NCI-H1105 (cell line): ENCODE data around the gene MXRA7.
A peak's percentile ranks its signal among the peaks of the same experiment; 100 is the strongest.

Experiments used
- DNase-seq: peaks from one replicate; lab custom pipeline; 2025; lab: John Stamatoyannopoulos, UW

The MXRA7 gene

DNA sequence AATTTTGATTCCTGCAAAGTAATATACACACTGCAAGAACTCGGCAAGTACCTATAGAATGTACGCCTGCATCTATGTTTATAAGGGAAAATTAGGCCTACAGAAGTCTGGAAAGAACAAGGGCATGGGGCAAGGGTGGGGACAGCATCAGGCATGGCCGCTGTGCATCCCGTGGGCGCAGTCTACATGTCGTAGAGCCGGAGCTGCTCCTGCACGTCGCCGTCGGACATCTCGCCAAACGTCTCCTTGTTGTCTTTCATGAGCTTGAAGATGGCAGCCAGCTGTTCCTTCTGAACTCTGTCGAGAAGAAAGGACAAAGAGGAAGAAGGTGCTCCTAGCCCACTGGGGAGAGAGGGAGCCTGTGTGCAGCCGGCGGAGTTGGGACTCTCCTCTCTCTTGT lies 33.4 kb downstream of the MXRA7 start:
- no peak for DNase-seq

DNA sequence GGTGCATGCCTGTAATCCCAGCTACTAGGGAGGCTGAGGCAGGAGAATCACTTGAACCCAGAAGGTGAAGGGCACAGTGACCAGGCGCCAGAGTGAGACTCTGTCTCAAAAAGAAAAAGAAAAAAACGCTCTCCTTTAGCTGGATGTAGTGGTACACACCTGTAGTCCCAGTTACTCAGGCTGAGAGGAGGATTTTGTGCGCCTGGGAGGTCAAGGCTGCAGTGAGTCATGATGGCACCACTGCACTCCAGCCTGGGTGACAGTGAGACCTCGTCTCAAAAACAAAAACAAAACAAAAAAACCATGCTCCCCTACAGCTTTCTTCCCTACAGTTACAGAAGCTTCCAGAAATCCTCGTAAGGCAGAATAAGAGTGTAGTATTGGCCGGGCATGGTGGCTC lies 34.1 kb downstream of the MXRA7 start:
- no peak for DNase-seq

- DNase-seq: no peak
These were observed 35.1 kb downstream of the MXRA7 start for GRCh38 chr17:76675648-76676047.

GRCh38 chr17:76674600-76674999 lies 36.2 kb downstream of the MXRA7 start:
- no peak for DNase-seq

DNA sequence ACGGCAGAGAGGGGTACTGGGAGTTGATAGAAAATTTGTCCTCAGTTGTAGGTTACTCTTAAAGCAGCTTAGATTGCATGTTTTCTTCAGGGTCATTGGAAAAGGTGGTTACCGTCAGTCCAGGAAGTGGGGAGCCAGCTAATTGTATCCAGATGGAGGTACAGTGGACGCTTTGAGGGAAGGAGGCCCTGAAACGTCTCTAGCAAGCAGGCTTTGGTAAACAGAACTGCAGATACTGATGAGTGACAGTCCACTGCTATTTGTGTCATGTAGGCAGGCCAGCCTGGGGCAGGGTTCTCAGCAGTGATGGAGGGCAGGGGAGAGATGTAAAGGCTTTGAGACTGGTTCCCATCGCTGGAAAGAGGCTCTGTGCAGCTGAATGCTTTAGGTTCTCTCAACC lies 37.0 kb downstream of the MXRA7 start:
- DNase-seq: no peak

DNA sequence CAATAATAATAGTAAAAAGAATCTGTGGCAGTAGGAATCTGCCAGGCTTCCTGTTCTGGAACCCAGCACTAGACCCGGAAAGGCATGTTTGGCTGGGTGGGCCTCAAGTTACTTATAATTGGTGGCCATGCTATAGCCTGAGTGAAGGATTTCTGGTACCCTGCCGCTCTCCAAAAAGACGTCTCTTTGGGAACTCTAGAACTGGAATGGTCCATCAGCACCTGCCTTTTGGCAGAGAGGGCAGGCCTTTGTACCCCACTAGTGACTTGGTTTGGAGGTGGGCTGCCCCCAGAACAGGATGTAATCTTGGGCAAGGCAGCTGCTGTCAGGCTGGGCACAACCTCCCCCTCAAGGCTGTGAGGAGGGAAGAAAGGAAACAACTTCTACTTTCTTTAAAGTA lies 37.9 kb downstream of the MXRA7 start:
- DNase-seq: no peak

DNA sequence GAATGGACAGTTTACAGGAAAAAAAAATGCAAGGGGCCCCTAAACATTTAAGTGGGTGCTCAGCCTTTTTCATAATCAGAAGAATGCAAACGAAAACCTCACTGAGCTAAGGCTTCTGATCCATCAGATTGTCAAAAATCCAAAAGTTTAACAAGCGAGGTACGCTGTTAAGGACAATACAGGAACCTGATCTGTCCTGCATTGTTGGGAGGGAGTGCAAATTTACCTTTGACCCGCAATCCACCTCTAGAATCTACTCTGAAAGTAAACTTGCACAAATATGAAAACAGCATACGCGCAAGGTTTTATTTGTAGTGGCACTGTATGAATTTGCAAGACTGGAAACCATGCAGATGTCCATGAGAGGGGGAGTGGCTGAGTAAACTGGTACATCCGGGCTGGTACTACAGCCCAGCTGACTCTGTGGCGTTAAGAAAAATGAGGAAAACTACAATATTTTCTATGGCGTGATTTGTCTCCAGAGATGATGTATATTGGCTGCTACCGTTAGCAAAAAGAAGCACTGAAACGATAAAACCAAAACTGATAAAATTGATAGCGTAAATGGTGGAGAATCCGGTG lies 38.4 kb downstream of the MXRA7 start:
- DNase-seq: no peak

DNA sequence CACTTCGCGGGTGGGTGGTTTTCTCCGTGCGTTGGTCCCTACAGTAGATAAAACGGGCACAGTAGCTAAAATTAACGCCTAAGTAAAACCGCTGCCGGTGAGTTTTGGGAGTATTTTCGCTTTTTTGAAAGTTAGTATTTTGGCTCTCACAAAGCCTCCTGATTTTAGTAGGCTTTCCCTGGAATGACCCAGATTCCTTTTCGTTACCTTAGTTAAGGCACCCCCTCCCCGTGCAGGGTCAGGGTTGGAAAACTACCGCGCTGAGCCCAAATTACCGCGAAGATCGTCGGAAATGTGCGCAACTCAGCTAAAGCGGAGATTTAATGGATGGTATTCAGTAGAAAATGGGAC lies 38.9 kb downstream of the MXRA7 start:
- no peak for DNase-seq

DNA sequence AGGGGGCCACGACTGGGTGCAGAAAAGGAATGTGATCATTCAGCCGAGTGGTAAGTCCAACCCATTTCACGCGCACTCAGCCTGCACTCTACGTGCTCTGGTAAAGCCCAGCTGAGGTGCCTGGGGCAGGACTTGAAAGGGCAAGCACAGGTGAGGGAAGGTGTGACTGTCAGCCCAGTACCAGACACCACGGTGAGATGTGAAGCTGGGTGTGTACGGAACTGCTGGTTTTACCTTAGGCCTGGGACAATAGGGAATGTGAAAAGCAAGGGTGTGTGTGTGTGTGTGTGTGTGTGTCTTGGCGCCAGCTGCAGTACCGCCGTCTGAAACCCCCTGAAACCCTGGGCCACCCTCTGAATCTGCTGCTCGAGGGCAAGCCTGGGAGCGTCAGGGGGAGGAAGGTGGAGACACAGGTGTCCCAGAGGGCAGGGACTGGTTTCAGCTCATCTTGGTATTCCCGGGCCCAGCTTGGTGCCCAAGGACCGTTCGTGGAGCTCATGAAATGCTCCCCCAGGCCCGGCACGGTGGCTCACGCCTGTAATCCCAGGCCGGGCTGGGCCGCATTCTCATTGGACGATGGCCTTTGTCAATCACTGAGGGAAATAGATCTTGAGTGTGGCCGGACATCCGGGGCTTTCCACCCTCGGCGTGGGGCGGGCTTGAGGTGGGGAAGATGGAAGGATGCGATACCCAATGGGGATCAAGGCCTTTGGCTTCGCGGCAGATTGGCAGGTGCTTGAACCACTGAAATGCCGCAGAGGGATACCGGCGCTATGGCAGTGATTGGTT lies 39.4 kb downstream of the MXRA7 start:
- peak; percentile 98 for DNase-seq

- DNase-seq: no peak
These were observed 40.0 kb downstream of the MXRA7 start for GRCh38 chr17:76670718-76671122.

DNA sequence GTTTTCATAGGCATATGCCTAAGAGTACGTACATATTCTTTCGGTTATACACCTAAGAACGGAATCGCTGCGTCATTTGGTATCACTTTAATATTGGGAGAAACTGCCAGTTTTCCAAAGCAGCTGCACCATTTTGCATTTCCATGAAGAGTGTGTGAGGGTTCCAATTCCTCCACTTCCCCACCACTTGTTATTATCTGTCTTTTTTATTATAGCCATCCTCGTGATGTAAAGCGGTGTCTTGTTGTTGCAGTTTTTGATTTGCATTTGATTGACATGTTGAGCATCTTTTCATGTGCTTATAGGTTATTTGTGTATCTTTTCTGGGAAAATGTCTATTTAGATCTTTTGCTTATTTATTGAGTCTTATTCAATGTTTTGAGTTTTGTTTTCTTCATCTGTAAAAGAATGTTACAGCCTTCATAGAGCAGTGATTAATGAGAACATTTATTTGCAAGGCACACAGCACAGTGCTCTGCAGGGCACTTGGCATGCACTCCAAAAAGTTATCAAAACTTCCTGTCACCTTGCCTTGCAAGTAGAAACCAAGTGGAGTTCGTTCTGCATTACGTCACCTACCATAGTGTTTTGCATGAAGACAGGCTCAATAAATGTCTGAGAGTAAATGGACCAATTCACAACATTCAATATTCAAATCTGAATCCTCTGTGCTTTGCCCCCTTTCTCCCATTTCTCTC lies 40.6 kb downstream of the MXRA7 start:
- DNase-seq: no peak

- DNase-seq: no peak
These were observed 42.8 kb downstream of the MXRA7 start for GRCh38 chr17:76667786-76668453.

- DNase-seq: no peak
These were observed 43.3 kb downstream of the MXRA7 start for GRCh38 chr17:76667491-76667755.

GRCh38 chr17:76660656-76661042 lies 50.1 kb downstream of the MXRA7 start:
- no peak for DNase-seq

DNA sequence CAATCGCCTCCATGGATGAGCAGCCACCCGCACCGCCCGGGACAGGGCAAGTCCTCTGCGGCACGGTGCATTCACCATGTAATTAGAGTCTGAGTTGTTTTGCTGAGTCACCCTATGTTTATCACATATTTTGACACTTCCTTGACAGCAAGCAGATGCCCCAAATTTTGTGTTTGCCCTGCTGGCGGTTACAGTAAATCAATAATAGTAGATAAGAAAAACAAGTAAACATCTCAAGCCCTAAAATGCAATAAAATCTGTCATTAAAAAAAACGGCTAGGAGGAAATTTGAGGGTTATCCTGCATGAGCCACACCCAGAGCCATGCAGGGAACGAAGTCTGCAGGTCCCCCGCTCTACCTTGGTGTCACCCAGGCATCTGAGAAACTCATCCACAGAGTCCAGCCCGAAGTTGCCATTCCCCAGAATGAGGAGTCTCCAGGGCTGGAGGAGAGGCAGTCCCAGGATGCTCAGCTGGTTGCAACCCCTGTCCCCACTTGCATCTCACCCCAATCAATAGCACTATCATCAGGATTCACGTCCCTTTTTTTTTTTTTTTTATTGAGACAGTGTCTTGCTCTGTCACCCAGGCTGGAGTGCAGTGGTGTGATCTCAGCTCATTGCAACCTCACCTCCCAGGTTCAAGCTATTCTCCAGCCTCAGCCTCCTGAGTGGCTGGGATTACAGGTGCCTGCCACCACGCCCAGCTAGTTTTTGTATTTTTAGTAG lies 50.7 kb downstream of the MXRA7 start:
- no peak for DNase-seq

- DNase-seq: no peak
These were observed 52.5 kb downstream of the MXRA7 start for GRCh38 chr17:76658242-76658662.

DNA sequence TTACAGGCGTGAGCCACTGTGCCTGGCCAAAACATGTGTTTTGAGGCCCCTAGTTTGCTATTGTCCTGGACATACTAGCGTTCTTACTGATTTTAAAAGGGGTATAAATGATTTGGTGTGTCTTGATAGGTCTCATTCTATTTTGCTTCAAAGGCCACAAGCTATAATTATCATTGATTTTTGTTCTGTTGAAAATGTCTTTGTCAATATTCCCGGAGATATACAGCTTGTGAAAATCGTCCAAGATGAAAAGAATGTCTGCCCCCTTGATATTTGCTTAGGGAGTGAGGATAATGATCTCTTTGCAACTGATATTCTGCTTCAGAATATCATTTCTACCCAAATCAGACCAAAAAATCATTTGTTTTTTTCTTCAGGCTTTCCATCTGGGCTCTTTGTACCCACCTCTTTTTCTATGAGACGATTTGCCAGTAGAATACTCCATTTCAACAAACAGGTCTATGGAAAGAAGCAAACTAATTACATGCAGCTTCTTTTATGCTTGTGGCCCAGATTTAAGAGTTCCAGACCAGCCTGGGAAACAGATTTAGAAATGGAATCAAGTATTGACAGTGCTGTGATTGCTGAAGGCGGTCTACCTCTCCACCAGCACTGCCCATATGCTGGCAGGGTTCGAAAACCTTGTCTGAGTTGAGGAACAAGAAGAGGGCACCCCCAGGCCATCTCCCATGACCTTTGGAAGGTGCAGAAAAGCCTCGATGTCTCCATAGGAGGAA lies 53.1 kb downstream of the MXRA7 start:
- DNase-seq: no peak

GRCh38 chr17:76654408-76654807 lies 56.4 kb downstream of the MXRA7 start:
- DNase-seq: no peak

DNA sequence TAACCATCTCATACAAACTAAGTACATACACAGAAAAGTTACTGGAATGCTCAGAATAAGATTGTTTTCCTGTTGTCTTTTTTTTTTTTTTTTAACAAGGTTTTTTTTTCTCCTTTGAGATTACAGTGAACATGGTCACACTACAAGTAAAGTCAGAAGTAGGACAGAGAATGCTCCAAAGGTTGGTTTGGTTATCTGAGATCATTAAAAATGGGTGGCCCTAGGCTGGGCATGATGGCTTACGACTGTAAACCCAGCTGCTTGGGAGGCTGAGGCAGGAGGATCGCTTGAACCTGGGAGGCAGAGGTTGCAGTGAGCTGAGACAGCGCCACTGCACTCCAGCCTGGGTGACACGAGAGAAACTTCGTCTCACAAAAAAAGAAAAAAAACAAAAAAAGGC lies 60.3 kb downstream of the MXRA7 start:
- no peak for DNase-seq

GRCh38 chr17:76646712-76647111 lies 64.1 kb downstream of the MXRA7 start:
- DNase-seq: no peak

DNA sequence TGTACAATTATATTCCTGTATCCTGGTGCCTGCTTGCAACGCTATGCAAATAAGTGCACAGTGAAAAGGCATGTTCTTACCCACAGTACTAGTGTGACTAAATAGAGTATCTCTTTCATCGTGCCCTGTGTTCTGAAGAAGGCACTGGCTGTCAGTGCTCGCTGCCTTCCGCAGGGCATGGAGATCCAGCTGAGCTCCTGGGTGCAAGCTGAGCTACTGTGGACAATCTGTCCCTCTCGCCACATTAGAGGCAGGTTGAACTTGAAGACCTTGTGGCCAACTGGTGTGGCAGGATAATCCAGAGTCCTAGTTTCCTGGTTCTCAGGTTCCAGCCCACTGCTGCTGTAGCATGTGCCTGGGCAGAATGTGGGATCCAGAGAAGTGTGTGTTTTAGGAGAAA lies 65.3 kb downstream of the MXRA7 start:
- no peak for DNase-seq

DNA sequence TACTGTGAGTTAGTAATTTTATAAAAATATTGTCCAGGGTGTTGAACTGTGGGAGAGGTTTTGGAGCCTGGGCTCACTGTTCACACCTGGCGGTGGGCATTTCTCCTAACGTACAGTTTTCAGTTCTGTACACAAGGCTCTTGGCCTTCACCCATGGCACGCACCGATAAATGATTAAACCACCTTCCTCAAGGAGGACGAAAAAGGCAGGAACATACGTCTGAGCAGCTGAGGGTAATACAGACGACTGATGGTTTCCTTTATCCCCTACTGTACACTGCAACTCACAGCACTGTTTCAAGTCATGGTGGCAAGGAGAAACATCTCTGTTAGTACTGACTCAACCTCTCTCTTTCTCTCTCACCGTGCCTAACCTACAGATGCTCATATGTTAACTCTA lies 65.8 kb downstream of the MXRA7 start:
- DNase-seq: no peak
